ENCODE results near the gene OVCH2.
"Not testable (repeated sequence)": the region's sequence is repeated elsewhere in the genome, so short reads cannot be mapped to it uniquely, and the experiment has no call there.

The OVCH2 gene

GRCh38 chr11:7706377-7706776 is at the start of gene OVCH2:
TSS of gene OVCH2 (minus strand) at chr11:7706477. CDS start at chr11:7706394, 83 bp downstream.
- no peak for DNase-seq (ENCODE audit: low spot score)

DNA sequence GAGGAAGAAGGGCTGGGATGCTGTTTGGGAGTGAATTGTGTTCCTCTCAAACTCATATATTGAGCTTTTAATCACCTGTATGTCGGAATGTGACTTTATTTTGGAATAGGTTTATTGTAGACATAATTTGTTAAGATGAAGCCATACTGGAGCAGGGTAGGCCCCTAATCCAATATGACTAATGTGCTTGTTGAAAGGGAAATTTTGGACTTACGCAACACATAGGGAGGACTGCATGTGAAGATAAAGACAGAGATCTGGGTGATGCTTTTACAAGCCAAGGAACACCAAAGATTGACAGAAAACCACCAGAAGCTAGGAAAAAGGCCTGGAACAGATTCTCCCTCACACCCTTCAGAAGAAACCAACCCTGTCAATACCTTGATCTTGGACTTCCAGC is 43.2 kb upstream of the OVCH2 start:
- DNase-seq (ENCODE audit: low spot score) = no peak

DNA sequence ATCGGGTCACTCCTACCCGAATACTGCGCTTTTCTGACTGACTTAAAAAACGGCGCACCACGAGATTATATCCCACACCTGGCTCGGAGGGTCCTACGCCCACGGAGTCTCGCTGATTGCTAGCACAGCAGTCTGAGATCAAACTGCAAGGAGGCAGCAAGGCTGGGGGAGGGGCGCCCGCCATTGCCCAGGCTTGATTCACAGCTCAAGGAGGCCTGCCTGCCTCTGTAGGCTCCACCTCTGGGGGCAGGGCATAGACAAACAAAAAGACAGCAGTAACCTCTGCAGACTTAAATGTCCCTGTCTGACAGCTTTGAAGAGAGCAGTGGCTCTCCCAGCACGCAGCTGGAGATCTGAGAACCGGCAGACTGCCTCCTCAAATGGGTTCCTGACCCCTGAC is 28.5 kb upstream of the OVCH2 start:
- not testable (repeated sequence) for DNase-seq (ENCODE audit: low spot score)

- no peak for DNase-seq (ENCODE audit: low spot score)
Observed at GRCh38 chr11:7714786-7715185, 8.5 kb upstream of the OVCH2 start.

DNA sequence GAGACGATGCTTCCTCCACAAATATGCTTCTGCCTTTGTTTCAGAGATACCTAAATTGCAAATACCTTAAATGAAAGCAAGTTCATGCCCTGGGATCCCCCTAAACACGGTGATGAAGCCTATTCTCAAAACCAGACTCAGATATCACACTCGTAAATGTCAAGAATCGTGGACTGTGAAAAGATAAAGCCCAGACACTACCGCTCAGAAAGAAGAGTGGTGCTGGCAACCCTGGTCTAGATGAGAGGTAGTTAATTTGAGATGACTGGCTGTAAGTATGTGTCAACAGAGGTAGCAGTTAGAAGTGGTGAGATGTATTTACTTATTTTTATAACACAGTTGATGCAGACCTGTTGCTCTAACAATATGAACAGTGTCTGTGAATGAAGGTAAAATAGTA is 2.5 kb downstream of the OVCH2 start:
- DNase-seq (ENCODE audit: low spot score) = no peak

DNA sequence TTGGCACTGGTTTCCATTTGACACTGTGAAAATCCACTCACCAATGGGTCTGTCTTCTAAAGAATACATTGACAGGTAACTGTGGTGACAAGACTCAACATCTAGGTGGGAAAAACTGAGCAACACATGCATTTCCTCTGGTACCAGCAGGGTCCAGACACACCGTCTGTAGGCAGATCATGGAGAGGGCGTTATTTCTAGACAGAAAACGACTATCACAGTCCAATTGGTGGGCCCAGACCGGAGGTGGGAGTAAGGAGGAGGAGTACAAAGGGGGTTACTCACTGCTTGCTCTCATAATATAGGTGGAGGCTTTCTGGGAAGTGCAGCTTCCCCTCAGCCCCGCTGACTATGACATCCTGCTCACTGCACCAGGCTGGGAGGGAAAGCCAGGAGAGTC is 9.9 kb downstream of the OVCH2 start:
- DNase-seq (ENCODE audit: low spot score) = no peak

- DNase-seq (ENCODE audit: low spot score) = no peak
Observed at GRCh38 chr11:7694235-7694634, 12.0 kb downstream of the OVCH2 start.

DNA sequence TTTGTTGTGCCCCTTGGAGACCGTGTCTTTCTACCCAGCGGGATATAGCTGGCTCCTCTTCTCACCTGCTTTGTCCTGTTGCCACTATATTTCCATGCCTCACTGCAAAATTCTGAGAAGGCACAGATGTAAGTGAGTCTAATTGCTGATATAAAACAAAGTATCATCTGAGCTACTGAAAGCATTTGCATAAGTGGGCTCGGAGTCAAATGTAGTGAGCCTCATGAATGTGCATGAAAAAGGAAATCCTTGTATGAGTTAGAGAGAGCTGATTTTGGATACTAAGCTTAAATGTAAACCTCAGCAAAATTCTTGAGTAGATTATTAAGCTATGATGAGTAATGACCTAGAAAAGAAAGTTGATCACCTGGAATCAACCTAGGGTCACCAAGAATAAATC is 13.9 kb downstream of the OVCH2 start:
- DNase-seq (ENCODE audit: low spot score) = no peak

DNA sequence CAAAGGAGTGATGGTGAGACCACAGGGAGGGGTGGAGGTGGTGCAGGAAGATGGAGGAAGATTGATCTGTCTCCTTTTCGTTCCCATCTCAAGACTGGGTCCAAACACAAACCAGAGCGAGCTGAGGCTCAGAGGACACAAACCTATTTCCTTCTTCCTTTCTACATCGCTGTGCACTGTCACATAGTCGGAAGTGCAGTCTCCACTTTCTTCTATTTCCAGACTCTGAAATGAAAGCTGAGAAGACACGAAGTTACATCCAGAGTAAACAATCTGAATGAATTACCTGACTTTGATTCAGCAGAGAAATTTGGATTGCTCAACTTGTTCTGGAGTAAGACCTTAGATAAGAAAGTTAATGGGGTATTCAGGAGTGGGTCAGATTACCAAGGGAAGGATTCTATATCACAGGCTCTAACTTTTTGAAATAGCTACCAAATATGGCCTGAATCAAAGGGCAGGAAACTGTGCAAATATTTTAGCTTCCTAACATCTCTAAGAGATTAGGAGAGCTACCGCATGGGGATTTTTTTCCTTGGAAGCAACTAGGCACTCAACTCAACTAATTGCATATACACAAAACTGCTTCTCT is 14.4 kb downstream of the OVCH2 start:
- DNase-seq (ENCODE audit: low spot score) = no peak

DNA sequence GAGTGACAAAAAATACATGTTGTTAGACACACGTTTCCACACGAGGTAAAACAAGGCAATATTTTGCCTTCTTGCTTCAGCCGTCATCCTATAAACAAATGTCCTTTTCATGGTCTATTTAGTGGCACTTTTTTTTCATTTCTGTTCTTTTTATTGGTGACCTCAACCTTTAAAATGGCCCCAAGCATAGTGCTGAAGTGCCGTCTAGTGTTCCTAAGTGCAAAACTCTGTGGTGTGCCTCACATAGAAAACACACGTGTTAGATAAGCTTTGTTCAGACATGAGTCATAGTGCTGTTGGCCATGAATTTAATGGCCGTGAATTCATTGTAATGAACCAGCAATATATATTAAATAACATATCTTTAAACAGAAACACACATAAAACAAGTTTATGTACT is 15.6 kb downstream of the OVCH2 start:
- DNase-seq (ENCODE audit: low spot score) = no peak

DNA sequence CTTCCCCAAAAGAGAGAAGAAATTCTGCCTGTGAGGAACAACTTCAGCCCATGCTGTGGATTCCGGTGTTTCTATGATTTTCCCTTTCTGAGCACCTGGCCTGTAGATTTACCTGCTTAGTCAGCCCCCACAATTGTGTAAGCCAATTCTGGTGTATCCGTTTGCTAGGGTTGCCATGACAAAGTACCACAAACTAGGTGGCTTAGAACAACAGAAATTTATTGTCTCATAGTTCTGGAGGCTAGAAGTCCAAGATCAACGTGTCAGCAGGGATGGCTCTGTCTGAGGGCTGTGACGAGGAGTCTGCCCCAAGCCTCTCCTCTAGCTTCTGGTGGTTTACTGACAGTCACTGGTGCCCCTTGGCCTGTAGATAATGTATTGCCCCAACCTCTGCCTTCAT is 17.0 kb downstream of the OVCH2 start:
- DNase-seq (ENCODE audit: low spot score) = no peak

- peak; percentile 35 for DNase-seq (ENCODE audit: low spot score)
Observed at GRCh38 chr11:7688238-7688826, 17.9 kb downstream of the OVCH2 start.

DNA sequence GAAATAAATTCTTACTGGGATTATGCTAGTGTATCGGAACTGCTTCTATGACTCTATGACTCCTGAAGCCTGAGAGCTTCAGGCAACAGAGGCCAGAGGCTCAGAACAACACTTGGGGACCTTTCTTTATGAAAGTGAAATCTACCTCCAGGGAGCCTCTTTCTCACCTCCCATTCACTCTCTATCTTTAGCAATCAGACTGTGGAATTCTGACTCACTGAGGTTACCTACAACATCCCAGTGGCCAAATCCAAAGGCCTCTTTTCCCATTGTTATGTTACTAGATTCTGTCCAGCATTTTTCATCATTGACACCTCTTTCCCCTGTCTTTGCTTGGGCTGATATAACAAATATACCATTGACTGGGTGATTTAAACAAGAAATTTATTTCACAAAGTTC is 18.9 kb downstream of the OVCH2 start:
- DNase-seq (ENCODE audit: low spot score) = no peak

- no peak for DNase-seq (ENCODE audit: low spot score)
Observed at GRCh38 chr11:7686761-7687160, 19.5 kb downstream of the OVCH2 start.

DNA sequence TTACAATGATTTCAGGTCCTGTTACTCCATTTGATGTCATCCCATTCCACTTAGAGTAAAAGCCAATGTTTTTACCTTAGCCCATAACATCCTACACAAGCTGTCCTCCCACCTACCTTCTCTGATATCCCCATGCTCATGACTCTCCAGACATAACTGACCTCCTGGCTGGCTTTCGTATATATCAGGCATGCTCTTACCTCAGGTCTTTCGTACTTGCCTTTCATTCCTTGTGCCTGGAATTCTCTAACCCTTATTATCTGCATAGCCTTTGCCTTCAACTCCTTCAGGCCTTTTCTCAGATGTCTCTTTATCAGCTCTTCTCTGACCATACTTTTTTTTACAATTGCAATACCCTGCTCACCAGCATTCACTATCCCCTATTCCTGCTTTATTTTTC is 22.7 kb downstream of the OVCH2 start:
- DNase-seq (ENCODE audit: low spot score) = no peak

DNA sequence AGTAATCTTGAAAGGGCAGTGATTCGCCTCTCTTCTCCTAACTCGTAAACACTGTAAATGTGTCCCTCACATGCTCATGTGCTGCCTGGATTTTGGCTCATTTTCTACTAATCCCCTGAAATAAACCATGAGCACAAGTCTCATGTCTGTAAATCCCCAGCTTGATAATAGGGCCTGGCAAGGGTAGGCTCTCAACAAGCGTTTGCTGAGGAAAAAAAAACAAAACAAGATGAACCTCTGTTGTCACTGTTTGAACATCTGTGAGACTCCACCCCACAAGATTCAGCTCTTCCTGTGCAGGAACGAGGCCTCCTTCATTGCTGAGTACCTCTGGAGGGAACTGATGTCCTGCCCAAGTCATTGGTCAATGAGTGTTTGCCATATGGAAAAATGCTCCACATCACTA is 28.5 kb downstream of the OVCH2 start:
- no peak for DNase-seq (ENCODE audit: low spot score)

DNA sequence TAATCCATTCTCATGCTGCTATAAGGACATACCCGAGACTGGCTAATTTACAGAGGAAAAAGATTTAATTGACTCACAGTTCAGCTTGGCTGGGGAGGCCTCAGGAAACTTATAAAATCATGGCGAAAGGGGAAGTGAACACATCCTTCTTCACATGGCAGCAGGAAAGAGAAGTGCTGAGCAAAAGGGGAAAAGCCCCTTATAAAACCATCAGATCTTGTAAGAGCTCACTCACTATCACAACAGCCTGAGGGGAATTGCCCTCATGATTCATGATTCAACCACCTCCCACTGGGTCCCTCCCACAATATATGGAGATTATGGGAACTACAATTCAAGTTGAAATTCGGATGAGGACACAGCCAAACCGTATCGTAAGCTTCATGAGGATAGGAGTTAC is 29.2 kb downstream of the OVCH2 start:
- DNase-seq (ENCODE audit: low spot score) = no peak

- DNase-seq (ENCODE audit: low spot score) = no peak
Observed at GRCh38 chr11:7675631-7676030, 30.6 kb downstream of the OVCH2 start.

- DNase-seq (ENCODE audit: low spot score) = no peak
Observed at GRCh38 chr11:7673724-7674434, 32.4 kb downstream of the OVCH2 start.

- no peak for DNase-seq (ENCODE audit: low spot score)
Observed at GRCh38 chr11:7672960-7673723, 33.1 kb downstream of the OVCH2 start, which contains the start of gene CYB5R2. TSS of gene CYB5R2 (minus strand) at chr11:7673500. CDS start at chr11:7672825, 675 bp downstream.

- DNase-seq (ENCODE audit: low spot score) = no peak
Observed at GRCh38 chr11:7672276-7672959, 33.9 kb downstream of the OVCH2 start.
